Caco-2 (cell line): Measurements from ENCODE around the gene FBLN7. TPM values are rescaled to one million over a fixed set of nuclear protein-coding genes. Genes with fewer than 3 reads are reported as not detected.

Experiments
- BruUV-seq: library from RNA; stranded (reverse); fragments of 400-500 nt; replicated peaks from 2 replicates; lab custom pipeline; 2021; lab: Mats Ljungman, UMichigan
- CTCF ChIA-PET: fragments of 300-600 bp; sonication (Branson Sonifier 250); formaldehyde crosslinking; loops from one replicate; lab custom pipeline; 2022; ENCODE audit warnings: antibody characterized with exemption; lab: Charles Lee
- POLR2A ChIA-PET: fragments of 300-600 bp; sonication (Branson Sonifier 250); formaldehyde crosslinking; loops from one replicate; lab custom pipeline; 2022; ENCODE audit warnings: antibody characterized with exemption; lab: Charles Lee
- DNase-seq, 2 experiments: peaks; one replicate each; pipeline versions ENCODE4 v3.0.0 to v3.0.0-alpha.2; 2020 to 2022
- H3K27me3 ChIP-seq: replicated peaks from 2 replicates; pipeline ENCODE4 v1.6.0; 2011; ENCODE audit warnings: low read length; ENCODE audit not compliant: control insufficient read depth, insufficient read depth
- H3K36me3 ChIP-seq: 2 replicates; pipeline ENCODE4 v1.5.1; 2011; ENCODE audit warnings: low read length; ENCODE audit not compliant: control insufficient read depth, insufficient read depth
- H3K4me1 ChIP-seq: fragments of 250-450 bp; sonication (Bioruptor Pico); 2 replicates; pipeline ENCODE4 v1.5.1; 2020; ENCODE audit warnings: mild to moderate bottlenecking
- H3K4me3 ChIP-seq: 2 replicates; pipeline ENCODE4 v1.5.1; 2011; ENCODE audit warnings: low read depth, mild to moderate bottlenecking, control low read depth, low read length
- H3K9me3 ChIP-seq: fragments of 250-450 bp; sonication (Bioruptor Pico); 2 replicates; pipeline ENCODE4 v1.5.1; 2020; ENCODE audit warnings: mild to moderate bottlenecking, moderate library complexity
- H3K27ac Mint-ChIP-seq: one replicate; pipeline ENCODE4 v1.8.0; 2022; ENCODE audit warnings: mixed read lengths; ENCODE audit not compliant: unreplicated experiment
- H3K27me3 Mint-ChIP-seq: one replicate; pipeline ENCODE4 v1.8.0; 2022; ENCODE audit warnings: mixed read lengths; ENCODE audit not compliant: insufficient read depth, unreplicated experiment
- H3K36me3 Mint-ChIP-seq: one replicate; pipeline ENCODE4 v1.8.0; 2022; ENCODE audit warnings: mild to moderate bottlenecking, mixed read lengths; ENCODE audit not compliant: insufficient read depth, unreplicated experiment
- H3K4me1 Mint-ChIP-seq: one replicate; pipeline ENCODE4 v1.8.0; 2022; ENCODE audit warnings: low read depth, mixed read lengths; ENCODE audit not compliant: unreplicated experiment
- H3K4me3 Mint-ChIP-seq: one replicate; pipeline ENCODE4 v1.8.0; 2022; ENCODE audit warnings: mild to moderate bottlenecking, moderate library complexity, mixed read lengths; ENCODE audit not compliant: unreplicated experiment
- H3K9me3 Mint-ChIP-seq: one replicate; pipeline ENCODE4 v1.8.0; 2022; ENCODE audit warnings: mixed read lengths; ENCODE audit not compliant: unreplicated experiment
- intact Hi-C: fragments of 100-400 bp; cut with micrococcal nuclease; formaldehyde crosslinking; loops from one replicate; pipeline ENCODE4 v1.10.0; 2022; ENCODE audit not compliant: unreplicated experiment
- total RNA-seq: library from RNA; stranded (reverse); gene quantifications from 2 replicates; pipeline ENCODE4 v1.2.3, GENCODE V29; 2022
- TF ChIP-seq, protein P1 (sequence below), 2 experiments: fragments of 200-600 bp in 1 of 2; IDR thresholded peaks; 1 replicate in 1 of 2; 2 replicates in 1 of 2; pipeline versions ENCODE4 v1.5.1 to v1.8.0; 2011 to 2022; ENCODE audit warnings: antibody characterized with exemption in 1 of 2, control low read depth in 1 of 2, inconsistent platforms in 1 of 2, low read depth in 1 of 2, low read length in 1 of 2, mild to moderate bottlenecking in 1 of 2, moderate library complexity in 1 of 2; ENCODE audit not compliant: insufficient read depth in 1 of 2, severe bottlenecking in 1 of 2, unreplicated experiment in 1 of 2

The FBLN7 gene
- total RNA-seq, 1 experiment from 2014 or later = 0.59 TPM

DNA sequence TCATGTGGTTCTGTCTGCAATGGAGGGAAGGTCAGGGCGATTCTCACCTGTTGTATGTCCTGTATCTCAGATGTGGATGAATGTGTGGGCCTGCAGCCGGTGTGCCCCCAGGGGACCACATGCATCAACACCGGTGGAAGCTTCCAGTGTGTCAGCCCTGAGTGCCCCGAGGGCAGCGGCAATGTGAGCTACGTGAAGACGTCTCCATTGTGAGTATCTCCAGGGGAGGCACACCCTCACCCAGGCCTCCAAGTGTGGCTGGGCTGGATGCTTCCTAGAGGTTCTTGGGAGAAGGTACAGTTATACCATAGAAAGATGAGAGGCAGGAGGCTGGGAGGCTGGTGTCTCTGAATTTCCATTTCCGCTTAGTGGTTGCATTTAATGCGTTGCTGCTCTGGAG, 46.9 kb downstream of the FBLN7 start:
- no peak overlapping the region for H3K27ac Mint-ChIP-seq
- TF ChIP-seq, protein P1, sequence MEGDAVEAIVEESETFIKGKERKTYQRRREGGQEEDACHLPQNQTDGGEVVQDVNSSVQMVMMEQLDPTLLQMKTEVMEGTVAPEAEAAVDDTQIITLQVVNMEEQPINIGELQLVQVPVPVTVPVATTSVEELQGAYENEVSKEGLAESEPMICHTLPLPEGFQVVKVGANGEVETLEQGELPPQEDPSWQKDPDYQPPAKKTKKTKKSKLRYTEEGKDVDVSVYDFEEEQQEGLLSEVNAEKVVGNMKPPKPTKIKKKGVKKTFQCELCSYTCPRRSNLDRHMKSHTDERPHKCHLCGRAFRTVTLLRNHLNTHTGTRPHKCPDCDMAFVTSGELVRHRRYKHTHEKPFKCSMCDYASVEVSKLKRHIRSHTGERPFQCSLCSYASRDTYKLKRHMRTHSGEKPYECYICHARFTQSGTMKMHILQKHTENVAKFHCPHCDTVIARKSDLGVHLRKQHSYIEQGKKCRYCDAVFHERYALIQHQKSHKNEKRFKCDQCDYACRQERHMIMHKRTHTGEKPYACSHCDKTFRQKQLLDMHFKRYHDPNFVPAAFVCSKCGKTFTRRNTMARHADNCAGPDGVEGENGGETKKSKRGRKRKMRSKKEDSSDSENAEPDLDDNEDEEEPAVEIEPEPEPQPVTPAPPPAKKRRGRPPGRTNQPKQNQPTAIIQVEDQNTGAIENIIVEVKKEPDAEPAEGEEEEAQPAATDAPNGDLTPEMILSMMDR (IDR thresholded peaks at IDR 0.05; ENCODE audit: insufficient read depth in 1 of 2, low read depth in 1 of 2, low read length in 1 of 2, severe bottlenecking in 1 of 2, unreplicated experiment in 1 of 2) = no peak
- no peak overlapping the region for H3K4me3 ChIP-seq

DNA sequence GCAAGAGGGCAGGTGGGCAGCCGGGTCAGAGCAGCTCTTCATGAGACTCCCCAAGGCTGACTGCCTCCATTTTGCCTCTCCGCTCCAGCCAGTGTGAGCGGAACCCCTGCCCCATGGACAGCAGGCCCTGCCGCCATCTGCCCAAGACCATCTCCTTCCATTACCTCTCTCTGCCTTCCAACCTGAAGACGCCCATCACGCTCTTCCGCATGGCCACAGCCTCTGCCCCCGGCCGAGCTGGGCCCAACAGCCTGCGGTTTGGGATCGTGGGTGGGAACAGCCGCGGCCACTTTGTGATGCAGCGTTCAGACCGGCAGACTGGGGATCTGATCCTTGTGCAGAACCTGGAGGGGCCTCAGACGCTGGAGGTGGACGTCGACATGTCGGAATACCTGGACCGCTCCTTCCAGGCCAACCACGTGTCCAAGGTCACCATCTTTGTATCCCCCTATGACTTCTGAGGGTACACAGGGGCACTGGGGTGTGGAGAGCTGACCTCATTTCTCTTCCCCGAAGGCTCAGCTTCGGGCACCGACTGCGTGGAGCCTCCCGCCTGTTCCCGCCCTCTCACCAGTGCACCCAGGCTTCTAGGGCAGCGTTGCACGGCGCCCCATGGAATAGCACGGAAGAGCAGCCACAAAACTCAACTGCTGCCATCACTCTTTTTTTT, 49.0 kb downstream of the FBLN7 start:
- no peaks in the 10 kb centered on the region for H3K4me1 Mint-ChIP-seq
- no TSS peak for BruUV-seq
- Histone ChIP-seq H3K4me3 (no peak overlapping the region), H3K9me3 (no peaks in the 10 kb centered on the region), H3K4me1 (no peaks in the 10 kb centered on the region), H3K36me3 (no peaks in the 10 kb centered on the region), H3K27me3 (no peaks in the 10 kb centered on the region)
- H3K36me3 Mint-ChIP-seq = no peaks in the 10 kb centered on the region
- no peak for DNase-seq
- TF ChIP-seq, protein P1 (IDR thresholded peaks at IDR 0.05; ENCODE audit: insufficient read depth in 1 of 2, low read depth in 1 of 2, low read length in 1 of 2, severe bottlenecking in 1 of 2, unreplicated experiment in 1 of 2) = no peak
- no peak overlapping the region for H3K4me3 Mint-ChIP-seq
- H3K27ac Mint-ChIP-seq = no peak overlapping the region
- intact Hi-C loops = no loop called here
- H3K9me3 Mint-ChIP-seq = no peaks in the 10 kb centered on the region
- CTCF ChIA-PET = no interaction called here
- POLR2A ChIA-PET = no interaction called here
- H3K27me3 Mint-ChIP-seq = peaks cover 2% of the 10 kb centered on the region

More for the DNA sequence above, 46.9 kb downstream of the FBLN7 start:
- Histone ChIP-seq H3K36me3 (no peaks in the 10 kb centered on the region), H3K9me3 (no peaks in the 10 kb centered on the region), H3K4me1 (no peaks in the 10 kb centered on the region), H3K27me3 (no peaks in the 10 kb centered on the region)
- Mint-ChIP-seq H3K27me3 (no peaks in the 10 kb centered on the region), H3K4me1 (no peaks in the 10 kb centered on the region), H3K4me3 (no peak overlapping the region), H3K9me3 (no peaks in the 10 kb centered on the region), H3K36me3 (no peaks in the 10 kb centered on the region)
- ChIA-PET CTCF (no interaction called here), POLR2A (no interaction called here)
- intact Hi-C loops = no loop called here
- DNase-seq = no peak
- BruUV-seq = no TSS peak

DNA sequence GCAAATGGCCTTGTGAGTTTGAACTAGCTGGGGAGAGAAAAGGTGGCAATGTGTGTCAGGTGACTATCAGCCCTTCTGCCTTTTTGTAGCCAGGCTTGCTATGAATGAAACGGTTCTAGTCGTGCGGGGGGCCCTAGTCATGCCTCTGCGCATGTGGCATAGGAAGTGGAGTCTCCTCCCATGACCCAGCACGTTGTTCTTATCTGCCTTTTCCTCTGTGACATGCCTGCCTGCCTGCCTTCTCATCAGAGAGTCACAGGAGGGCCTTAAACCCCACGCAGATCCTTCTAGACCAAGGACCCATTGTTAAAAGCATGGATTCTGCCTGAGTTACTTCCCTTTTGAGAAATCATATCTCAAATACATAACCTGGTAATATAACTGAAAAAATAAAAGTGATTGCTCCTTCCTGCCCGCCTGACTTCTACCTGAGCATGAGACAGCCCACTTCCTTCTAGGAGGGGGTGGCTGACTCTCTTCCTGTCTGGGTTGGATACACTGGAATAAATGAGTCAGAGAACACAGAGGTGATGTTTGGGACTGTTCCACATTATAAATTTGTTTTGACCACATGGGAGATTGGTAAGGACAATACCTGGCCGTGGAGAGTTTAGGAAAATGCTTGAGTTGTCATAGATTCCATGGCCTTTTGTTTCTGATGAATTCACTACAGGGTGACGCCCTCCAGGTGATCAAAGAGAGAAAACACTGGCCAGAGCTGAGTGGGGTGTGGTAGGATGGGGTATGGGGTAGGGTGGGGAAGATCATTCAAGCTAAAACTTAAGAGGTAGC, 49.8 kb downstream of the FBLN7 start:
- Histone ChIP-seq H3K4me1 (no peaks in the 10 kb centered on the region), H3K4me3 (no peak overlapping the region), H3K27me3 (no peaks in the 10 kb centered on the region), H3K9me3 (no peaks in the 10 kb centered on the region), H3K36me3 (no peaks in the 10 kb centered on the region)
- no peaks in the 10 kb centered on the region for H3K36me3 Mint-ChIP-seq
- DNase-seq = no peak
- no peaks in the 10 kb centered on the region for H3K4me1 Mint-ChIP-seq
- H3K4me3 Mint-ChIP-seq = no peak overlapping the region
- TF ChIP-seq, protein P1 (IDR thresholded peaks at IDR 0.05; ENCODE audit: insufficient read depth in 1 of 2, low read depth in 1 of 2, low read length in 1 of 2, severe bottlenecking in 1 of 2, unreplicated experiment in 1 of 2) = no peak
- intact Hi-C loops = no loop called here
- no peaks in the 10 kb centered on the region for H3K9me3 Mint-ChIP-seq
- no TSS peak for BruUV-seq
- POLR2A ChIA-PET = no interaction called here
- H3K27me3 Mint-ChIP-seq = peaks cover 2% of the 10 kb centered on the region
- no peak overlapping the region for H3K27ac Mint-ChIP-seq
- CTCF ChIA-PET = no interaction called here
